Neural crest cell (in vitro differentiated cells): ENCODE results near the gene IGF1. TPM values are rescaled to one million over a fixed set of nuclear protein-coding genes. Genes with fewer than 3 reads are reported as not detected.

Experiments used
- DNase-seq: peaks from one replicate; pipeline ENCODE4 v3.0.0; 2021; ENCODE audit warnings: low read depth, mixed read lengths, low spot score
- H3K27ac Mint-ChIP-seq: one replicate; pipeline ENCODE4 v1.8.0; 2021; ENCODE audit warnings: mild to moderate bottlenecking, mixed read lengths; ENCODE audit not compliant: unreplicated experiment
- H3K27me3 Mint-ChIP-seq: 2 replicates; pipeline ENCODE4 v1.8.0; 2021; ENCODE audit warnings: low read depth, mild to moderate bottlenecking, mixed read lengths
- H3K36me3 Mint-ChIP-seq: 2 replicates; pipeline ENCODE4 v1.8.0; 2021; ENCODE audit warnings: low read depth, mild to moderate bottlenecking, mixed read lengths
- H3K4me1 Mint-ChIP-seq: 2 replicates; pipeline ENCODE4 v1.8.0; 2021; ENCODE audit warnings: mixed read lengths
- H3K4me3 Mint-ChIP-seq: one replicate; pipeline ENCODE4 v1.8.0; 2021; ENCODE audit warnings: mild to moderate bottlenecking, mixed read lengths
- H3K9me3 Mint-ChIP-seq: 2 replicates; pipeline ENCODE4 v1.8.0; 2021; ENCODE audit warnings: mixed read lengths
- total RNA-seq: library from RNA; stranded (reverse); gene quantifications from 2 replicates; pipeline ENCODE4 v1.2.1, GENCODE V29; 2021
- TF ChIP-seq, protein P1 (sequence below): fragments of 200-600 bp; sonication (generic); conservative IDR thresholded peaks from 2 replicates; pipeline ENCODE4 v1.5.0; 2021; ENCODE audit warnings: antibody characterized with exemption, mild to moderate bottlenecking

Gene IGF1
- total RNA-seq, 1 donor from 2014 or later: not detected

DNA sequence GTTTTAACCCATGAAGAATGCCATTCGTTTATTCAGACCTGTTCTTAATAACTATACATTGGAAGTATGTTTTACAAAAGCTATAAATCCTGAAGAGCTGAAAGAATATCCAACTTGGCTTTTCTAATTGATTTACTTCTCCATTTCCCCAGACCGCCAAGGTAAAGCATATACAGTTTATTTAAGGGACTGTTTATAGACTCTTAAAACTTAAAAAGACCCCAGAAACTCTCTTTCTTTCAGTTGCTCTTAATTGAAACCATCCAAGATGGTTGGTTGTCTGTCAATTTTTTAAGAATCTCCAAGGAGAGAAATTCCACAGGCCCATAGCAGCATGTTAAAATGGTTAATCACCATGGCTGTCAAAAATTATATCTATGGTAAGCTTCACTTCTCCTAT lies 8.8 kb downstream of the IGF1 start:
- TF ChIP-seq, protein P1, sequence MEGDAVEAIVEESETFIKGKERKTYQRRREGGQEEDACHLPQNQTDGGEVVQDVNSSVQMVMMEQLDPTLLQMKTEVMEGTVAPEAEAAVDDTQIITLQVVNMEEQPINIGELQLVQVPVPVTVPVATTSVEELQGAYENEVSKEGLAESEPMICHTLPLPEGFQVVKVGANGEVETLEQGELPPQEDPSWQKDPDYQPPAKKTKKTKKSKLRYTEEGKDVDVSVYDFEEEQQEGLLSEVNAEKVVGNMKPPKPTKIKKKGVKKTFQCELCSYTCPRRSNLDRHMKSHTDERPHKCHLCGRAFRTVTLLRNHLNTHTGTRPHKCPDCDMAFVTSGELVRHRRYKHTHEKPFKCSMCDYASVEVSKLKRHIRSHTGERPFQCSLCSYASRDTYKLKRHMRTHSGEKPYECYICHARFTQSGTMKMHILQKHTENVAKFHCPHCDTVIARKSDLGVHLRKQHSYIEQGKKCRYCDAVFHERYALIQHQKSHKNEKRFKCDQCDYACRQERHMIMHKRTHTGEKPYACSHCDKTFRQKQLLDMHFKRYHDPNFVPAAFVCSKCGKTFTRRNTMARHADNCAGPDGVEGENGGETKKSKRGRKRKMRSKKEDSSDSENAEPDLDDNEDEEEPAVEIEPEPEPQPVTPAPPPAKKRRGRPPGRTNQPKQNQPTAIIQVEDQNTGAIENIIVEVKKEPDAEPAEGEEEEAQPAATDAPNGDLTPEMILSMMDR: no peak
- no peaks in the 10 kb centered on the region for H3K9me3 Mint-ChIP-seq
- peaks cover 14% of the 10 kb centered on the region for H3K4me1 Mint-ChIP-seq
- H3K27me3 Mint-ChIP-seq: no peaks in the 10 kb centered on the region
- no peak for DNase-seq
- H3K36me3 Mint-ChIP-seq: no peaks in the 10 kb centered on the region
- no peak overlapping the region for H3K27ac Mint-ChIP-seq
- no peak overlapping the region for H3K4me3 Mint-ChIP-seq

DNA sequence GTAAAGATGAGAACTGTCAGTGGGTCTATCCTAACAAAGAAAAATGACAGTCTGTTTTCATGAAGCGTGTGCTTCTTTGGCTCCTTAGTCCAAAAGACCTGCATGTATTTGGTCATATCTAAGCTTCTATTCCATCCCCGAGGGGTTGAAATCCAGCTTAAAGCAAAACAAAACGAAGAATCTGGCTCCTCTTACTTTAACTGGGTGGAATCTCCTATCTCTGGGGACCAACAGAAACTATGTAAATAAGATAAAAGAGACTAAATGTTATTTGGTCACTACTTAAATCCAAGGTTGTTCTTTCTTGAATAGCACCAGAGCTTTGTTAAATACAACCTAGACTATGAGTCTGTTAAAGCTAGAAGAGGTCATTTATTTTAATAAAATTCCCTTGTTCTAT lies 9.4 kb downstream of the IGF1 start:
- no peak overlapping the region for H3K27ac Mint-ChIP-seq
- TF ChIP-seq, protein P1: no peak
- no peaks in the 10 kb centered on the region for H3K27me3 Mint-ChIP-seq
- H3K9me3 Mint-ChIP-seq: no peaks in the 10 kb centered on the region
- H3K4me1 Mint-ChIP-seq: peaks cover 14% of the 10 kb centered on the region
- DNase-seq: no peak
- H3K4me3 Mint-ChIP-seq: no peak overlapping the region
- no peaks in the 10 kb centered on the region for H3K36me3 Mint-ChIP-seq

DNA sequence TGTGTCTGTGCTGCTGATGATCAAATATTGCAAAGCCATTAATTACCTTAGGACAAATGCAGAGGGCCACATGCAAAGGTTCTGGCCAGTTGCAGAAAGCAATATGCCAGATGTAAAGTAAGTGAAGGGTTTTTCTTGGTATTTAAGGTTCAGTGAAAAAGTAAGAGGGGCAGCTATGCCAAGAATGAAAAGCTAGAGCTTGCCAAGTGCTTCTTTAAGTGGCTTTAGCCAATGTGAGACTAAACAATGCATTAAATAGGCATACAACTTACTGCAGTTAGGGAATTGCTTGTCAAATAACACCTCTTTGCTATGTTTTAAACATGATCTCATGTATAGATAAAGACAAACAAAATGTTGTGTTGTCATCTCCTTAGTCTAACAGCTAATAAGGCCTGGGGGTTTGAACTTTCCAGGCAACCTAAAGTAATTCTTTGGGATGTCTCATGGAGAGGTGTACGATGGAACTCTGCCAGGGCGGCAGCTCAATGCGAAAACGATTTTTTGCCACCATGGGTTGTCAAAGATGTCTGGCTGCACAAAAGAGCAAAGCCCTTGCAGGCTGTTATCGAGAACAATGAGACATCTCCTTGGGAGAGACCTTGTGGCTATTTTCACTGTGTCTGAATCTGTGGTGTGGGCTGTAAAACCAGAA lies 12.0 kb downstream of the IGF1 start:
- peaks cover 14% of the 10 kb centered on the region for H3K4me1 Mint-ChIP-seq
- H3K27me3 Mint-ChIP-seq: no peaks in the 10 kb centered on the region
- TF ChIP-seq, protein P1: no peak
- H3K36me3 Mint-ChIP-seq: no peaks in the 10 kb centered on the region
- H3K27ac Mint-ChIP-seq: no peak overlapping the region
- H3K9me3 Mint-ChIP-seq: no peaks in the 10 kb centered on the region
- no peak for DNase-seq
- H3K4me3 Mint-ChIP-seq: no peak overlapping the region

DNA sequence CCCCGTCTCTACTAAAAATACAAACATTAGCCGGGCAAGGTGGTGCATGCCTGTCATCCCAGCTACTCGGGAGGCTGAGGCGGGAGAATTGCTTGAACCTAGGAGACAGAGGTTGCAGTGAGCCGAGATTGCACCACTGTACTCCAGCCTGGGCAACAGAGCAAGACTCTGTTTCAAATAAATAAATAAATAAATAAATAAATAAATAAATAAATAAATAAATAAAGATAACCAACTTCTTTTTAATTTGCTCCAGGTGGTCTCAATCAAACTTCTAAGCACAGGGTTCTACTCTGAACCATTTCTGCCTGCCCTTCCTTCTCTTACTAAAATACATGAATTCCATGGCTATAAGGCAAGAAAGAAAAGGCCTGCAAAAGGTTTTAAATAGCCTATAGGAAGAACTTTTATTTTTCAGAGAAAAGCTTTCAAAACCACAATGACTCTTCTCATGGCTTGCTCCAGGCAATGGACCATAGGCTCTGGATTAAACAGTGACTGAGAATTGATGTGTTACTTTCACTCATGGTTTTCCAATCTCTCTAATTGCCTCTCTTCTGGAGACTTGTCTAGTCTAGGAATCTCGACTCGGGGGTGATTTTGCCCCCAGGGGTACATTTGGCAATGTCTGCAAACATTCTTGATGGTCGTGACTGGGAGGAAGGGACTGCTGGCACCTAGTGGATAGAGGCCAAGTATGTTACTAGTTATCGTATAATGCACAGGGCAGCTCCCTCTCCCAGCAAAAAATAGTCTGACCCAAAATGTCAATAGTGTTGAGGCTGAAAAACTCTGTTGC lies 14.4 kb downstream of the IGF1 start:
- Mint-ChIP-seq H3K36me3 (no peaks in the 10 kb centered on the region), H3K27me3 (no peaks in the 10 kb centered on the region), H3K4me3 (no peak overlapping the region), H3K4me1 (no peaks in the 10 kb centered on the region), H3K27ac (no peak overlapping the region), H3K9me3 (no peaks in the 10 kb centered on the region)
- TF ChIP-seq, protein P1: no peak
- no peak for DNase-seq

DNA sequence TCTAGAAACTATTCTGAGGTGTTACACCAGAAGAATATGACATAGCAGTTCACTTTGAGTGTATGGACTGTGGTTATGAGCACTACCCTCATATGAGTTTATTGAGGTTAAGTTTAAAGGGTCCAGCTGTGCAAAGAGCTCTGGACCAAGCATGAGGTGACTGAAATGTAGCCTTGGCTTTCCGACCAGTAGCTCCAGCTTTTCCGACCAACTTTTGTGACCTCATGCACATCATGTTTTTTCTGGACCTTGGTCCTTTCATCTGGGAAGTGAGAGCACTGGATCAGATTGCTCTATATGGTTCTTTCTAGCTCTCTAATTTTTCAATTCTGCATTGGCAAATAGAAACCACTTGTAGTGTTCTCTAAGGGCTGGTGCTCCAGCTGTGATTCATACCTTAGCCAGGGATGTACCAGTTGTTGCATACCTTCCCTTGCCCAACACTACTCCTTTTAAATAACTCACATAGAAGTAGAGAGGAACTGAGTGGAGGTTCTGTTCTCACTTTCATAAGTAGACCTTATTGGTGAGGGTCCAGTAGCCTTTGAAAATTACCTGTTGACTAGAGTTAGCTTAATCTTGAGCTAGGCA lies 16.6 kb downstream of the IGF1 start:
- no peak overlapping the region for H3K4me3 Mint-ChIP-seq

More for the DNA sequence above, 16.6 kb downstream of the IGF1 start:
- TF ChIP-seq, protein P1: no peak
- Mint-ChIP-seq H3K27ac (no peak overlapping the region), H3K36me3 (no peaks in the 10 kb centered on the region), H3K9me3 (peaks cover 4% of the 10 kb centered on the region), H3K27me3 (no peaks in the 10 kb centered on the region), H3K4me1 (no peaks in the 10 kb centered on the region)
- DNase-seq: no peak
